Activated T-helper 17 cell treated with anti-CD3 and anti-CD28 coated beads, Interleukin-2, amount 50 U/mL, for 72 hours (primary cell): ENCODE measurements around the gene UTY. TPM values are rescaled to one million over a fixed set of nuclear protein-coding genes. Genes with fewer than 3 reads are reported as not detected.

Experiments
- ATAC-seq: fragments of 150-1000 bp; cut with Tn5 transposase; replicated peaks from 2 replicates; pipeline ENCODE4 v1.10.0; 2021; ENCODE audit warnings: mild to moderate bottlenecking, moderate library complexity
- H3K27ac Mint-ChIP-seq: one replicate; pipeline ENCODE4 v1.8.0; 2022; ENCODE audit warnings: mixed read lengths
- H3K27me3 Mint-ChIP-seq: one replicate; pipeline ENCODE4 v1.8.0; 2022; ENCODE audit warnings: mixed read lengths
- H3K36me3 Mint-ChIP-seq: one replicate; pipeline ENCODE4 v1.8.0; 2022; ENCODE audit warnings: low read depth, mild to moderate bottlenecking, mixed read lengths
- H3K4me1 Mint-ChIP-seq: one replicate; pipeline ENCODE4 v1.8.0; 2022; ENCODE audit warnings: mixed read lengths
- H3K4me3 Mint-ChIP-seq: one replicate; pipeline ENCODE4 v1.8.0; 2022; ENCODE audit warnings: mild to moderate bottlenecking, mixed read lengths
- H3K9me3 Mint-ChIP-seq: one replicate; pipeline ENCODE4 v1.8.0; 2022; ENCODE audit warnings: mixed read lengths
- total RNA-seq, 2 donors: library from RNA; stranded (reverse); gene quantifications; one replicate each; pipeline ENCODE4 v1.2.3, GENCODE V29; 2022

The UTY gene
- total RNA-seq, 2 donors from 2014 or later, result 23.1 to 46.2 TPM

- Mint-ChIP-seq H3K9me3 (no peaks in the 10 kb centered on the region), H3K27me3 (no peaks in the 10 kb centered on the region), H3K4me3 (no peak overlapping the region), H3K27ac (no peak overlapping the region), H3K4me1 (peaks cover 6% of the 10 kb centered on the region), H3K36me3 (peaks cover 43% of the 10 kb centered on the region)
- ATAC-seq, result no peak
Measured at GRCh38 chrY:13362662-13363061, 117.2 kb downstream of the UTY start.

- no peaks in the 10 kb centered on the region for H3K27me3 Mint-ChIP-seq
- no peak overlapping the region for H3K4me3 Mint-ChIP-seq
- H3K9me3 Mint-ChIP-seq, result no peaks in the 10 kb centered on the region
- peak; percentile 53 for ATAC-seq
- H3K27ac Mint-ChIP-seq, result no peak overlapping the region
- H3K4me1 Mint-ChIP-seq, result peaks cover 6% of the 10 kb centered on the region
- peaks cover 45% of the 10 kb centered on the region for H3K36me3 Mint-ChIP-seq
Measured at GRCh38 chrY:13361656-13362636, 117.9 kb downstream of the UTY start.

DNA sequence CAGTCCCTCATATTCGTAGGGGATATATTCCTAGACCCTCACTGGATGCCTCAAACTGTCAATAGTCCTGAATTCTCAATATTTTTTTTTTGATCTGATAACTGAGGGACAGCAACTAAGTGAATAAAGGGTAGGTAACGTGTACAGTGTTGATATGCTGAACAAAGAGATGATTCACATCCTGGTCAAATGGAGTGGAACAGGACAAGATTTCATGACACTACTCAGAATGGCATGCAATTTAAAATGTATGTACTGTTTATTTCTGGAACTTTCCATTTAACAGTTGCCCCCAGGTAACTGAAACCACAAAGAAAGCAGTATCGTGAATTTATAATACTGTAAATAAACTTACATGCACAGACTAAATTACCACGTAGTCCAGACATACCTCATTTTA, 128.4 kb downstream of the UTY start:
- H3K36me3 Mint-ChIP-seq, result peaks cover 89% of the 10 kb centered on the region
- no peak overlapping the region for H3K27ac Mint-ChIP-seq
- H3K4me1 Mint-ChIP-seq, result peaks cover 12% of the 10 kb centered on the region
- no peak for ATAC-seq
- no peaks in the 10 kb centered on the region for H3K27me3 Mint-ChIP-seq
- no peak overlapping the region for H3K4me3 Mint-ChIP-seq
- no peaks in the 10 kb centered on the region for H3K9me3 Mint-ChIP-seq

DNA sequence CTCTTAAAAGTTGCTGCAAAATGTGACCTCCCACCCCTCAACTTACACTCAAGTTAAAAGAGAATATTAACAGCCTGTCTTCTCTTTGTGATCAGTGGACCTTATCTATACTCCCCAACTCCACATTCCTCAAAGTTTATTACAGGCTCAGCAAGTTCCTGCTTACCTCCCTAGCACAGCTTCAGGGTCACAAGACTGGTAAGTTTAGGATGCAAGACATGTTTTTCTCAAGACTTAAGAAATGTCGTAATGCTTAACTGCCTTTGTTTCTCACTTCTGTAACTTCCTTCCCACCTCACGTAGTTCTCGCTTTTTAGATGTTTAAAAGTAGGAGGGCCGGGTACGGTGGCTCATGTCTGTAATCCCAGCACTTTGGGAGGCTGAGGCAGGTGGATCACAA, 132.7 kb downstream of the UTY start:
- Mint-ChIP-seq H3K27ac (no peak overlapping the region), H3K27me3 (no peaks in the 10 kb centered on the region), H3K4me1 (peaks cover 19% of the 10 kb centered on the region), H3K4me3 (no peak overlapping the region), H3K36me3 (peaks cover 74% of the 10 kb centered on the region), H3K9me3 (no peaks in the 10 kb centered on the region)
- no peak for ATAC-seq

GRCh38 chrY:13345549-13345948, 134.3 kb downstream of the UTY start:
- H3K36me3 Mint-ChIP-seq, result peaks cover 72% of the 10 kb centered on the region
- no peaks in the 10 kb centered on the region for H3K27me3 Mint-ChIP-seq
- H3K27ac Mint-ChIP-seq, result peak overlapping the region; percentile 48
- peaks cover 12% of the 10 kb centered on the region for H3K4me1 Mint-ChIP-seq
- no peak overlapping the region for H3K4me3 Mint-ChIP-seq
- H3K9me3 Mint-ChIP-seq, result no peaks in the 10 kb centered on the region
- peak; percentile 74 for ATAC-seq

- H3K4me3 Mint-ChIP-seq, result peak overlapping the region; percentile 1
- peak overlapping the region; percentile 74 for H3K27ac Mint-ChIP-seq
- peaks cover 7% of the 10 kb centered on the region for H3K4me1 Mint-ChIP-seq
- H3K9me3 Mint-ChIP-seq, result no peaks in the 10 kb centered on the region
- peaks cover 72% of the 10 kb centered on the region for H3K36me3 Mint-ChIP-seq
- H3K27me3 Mint-ChIP-seq, result no peaks in the 10 kb centered on the region
- ATAC-seq, result peak; percentile 77
Measured at GRCh38 chrY:13343307-13343946, 136.4 kb downstream of the UTY start.

- Mint-ChIP-seq H3K36me3 (peaks cover 78% of the 10 kb centered on the region), H3K9me3 (no peaks in the 10 kb centered on the region), H3K4me1 (peaks cover 7% of the 10 kb centered on the region), H3K27me3 (no peaks in the 10 kb centered on the region), H3K27ac (no peak overlapping the region), H3K4me3 (no peak overlapping the region)
- no peak for ATAC-seq
Measured at GRCh38 chrY:13339939-13340338, 139.9 kb downstream of the UTY start.

DNA sequence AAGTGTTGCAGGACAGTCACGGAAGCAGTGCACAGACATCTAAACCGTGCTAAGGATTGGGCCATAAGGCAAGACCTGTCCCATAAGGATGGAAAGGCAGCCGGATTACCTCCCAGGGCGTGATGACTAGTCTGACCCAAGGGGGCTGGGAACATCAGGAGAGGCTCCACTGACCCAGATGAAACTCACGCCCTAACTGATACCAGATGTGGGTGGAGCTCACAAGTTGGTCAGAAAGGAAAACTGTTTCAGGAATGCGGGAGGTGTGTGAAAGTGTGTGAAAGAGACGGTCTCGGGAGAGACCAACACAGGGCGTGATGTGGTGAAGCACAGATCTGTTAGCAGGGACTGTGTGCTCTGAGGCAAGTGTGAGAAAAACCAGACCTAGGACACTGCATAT, 140.5 kb downstream of the UTY start:
- ATAC-seq, result no peak
- no peaks in the 10 kb centered on the region for H3K9me3 Mint-ChIP-seq
- H3K27me3 Mint-ChIP-seq, result no peaks in the 10 kb centered on the region
- H3K27ac Mint-ChIP-seq, result no peak overlapping the region
- H3K4me1 Mint-ChIP-seq, result peaks cover 7% of the 10 kb centered on the region
- H3K36me3 Mint-ChIP-seq, result peaks cover 83% of the 10 kb centered on the region
- H3K4me3 Mint-ChIP-seq, result no peak overlapping the region

DNA sequence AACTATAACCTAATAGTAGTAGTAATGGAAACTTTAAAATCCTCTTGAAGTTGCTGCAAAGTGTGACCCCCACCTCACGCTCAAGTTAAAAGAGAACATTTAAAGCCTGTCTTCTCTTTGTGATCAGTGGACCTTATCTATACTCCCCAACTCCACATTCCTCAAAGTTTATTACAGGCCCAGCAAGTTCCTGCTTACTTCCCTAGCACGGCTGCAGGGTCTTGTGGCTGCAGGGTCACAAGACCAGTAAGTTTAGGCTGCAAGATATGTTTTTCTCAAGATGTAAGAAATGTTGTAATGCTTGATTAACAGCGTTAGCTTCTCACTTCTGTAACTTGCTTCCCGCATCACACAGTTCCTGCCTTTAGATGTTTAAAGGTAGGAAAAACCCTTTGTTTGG, 141.1 kb downstream of the UTY start:
- ATAC-seq, result no peak
- H3K27ac Mint-ChIP-seq, result no peak overlapping the region
- peaks cover 87% of the 10 kb centered on the region for H3K36me3 Mint-ChIP-seq
- H3K4me1 Mint-ChIP-seq, result peaks cover 5% of the 10 kb centered on the region
- H3K27me3 Mint-ChIP-seq, result no peaks in the 10 kb centered on the region
- no peaks in the 10 kb centered on the region for H3K9me3 Mint-ChIP-seq
- no peak overlapping the region for H3K4me3 Mint-ChIP-seq

- Mint-ChIP-seq H3K4me1 (peaks cover 6% of the 10 kb centered on the region), H3K27ac (no peak overlapping the region), H3K9me3 (no peaks in the 10 kb centered on the region)
Measured at GRCh38 chrY:13337934-13338333, 141.9 kb downstream of the UTY start.

GRCh38 chrY:13333791-13334190, 146.0 kb downstream of the UTY start:
- Mint-ChIP-seq H3K4me3 (no peak overlapping the region), H3K27me3 (no peaks in the 10 kb centered on the region), H3K9me3 (no peaks in the 10 kb centered on the region), H3K4me1 (peaks cover 11% of the 10 kb centered on the region), H3K27ac (no peak overlapping the region), H3K36me3 (peaks cover 75% of the 10 kb centered on the region)
- ATAC-seq, result no peak

More at GRCh38 chrY:13337934-13338333, 141.9 kb downstream of the UTY start:
- no peak overlapping the region for H3K4me3 Mint-ChIP-seq
- peaks cover 87% of the 10 kb centered on the region for H3K36me3 Mint-ChIP-seq
- no peaks in the 10 kb centered on the region for H3K27me3 Mint-ChIP-seq
- ATAC-seq, result no peak

DNA sequence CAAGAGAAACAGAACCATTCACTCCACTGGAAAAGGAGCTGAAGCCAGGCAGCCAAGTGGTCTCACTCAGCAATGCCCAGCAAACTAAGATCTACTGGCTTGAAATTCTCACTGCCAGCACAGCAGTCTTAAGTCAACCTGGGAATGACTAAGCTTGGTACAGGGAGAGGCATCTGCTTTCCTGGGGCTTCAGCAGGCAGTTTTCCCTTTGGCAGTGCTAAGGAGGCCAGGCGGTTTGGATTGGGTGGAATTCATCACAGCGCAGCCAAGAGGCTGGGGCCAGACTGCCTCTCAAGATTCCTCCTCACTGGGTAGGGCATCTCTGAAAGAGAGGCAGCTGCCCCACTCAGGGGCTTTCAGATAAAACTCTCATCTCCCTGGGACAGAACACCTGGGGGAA, 149.2 kb downstream of the UTY start:
- Mint-ChIP-seq H3K9me3 (no peaks in the 10 kb centered on the region), H3K4me3 (no peak overlapping the region), H3K4me1 (peaks cover 11% of the 10 kb centered on the region), H3K27me3 (no peaks in the 10 kb centered on the region), H3K27ac (no peak overlapping the region), H3K36me3 (peaks cover 63% of the 10 kb centered on the region)
- no peak for ATAC-seq

GRCh38 chrY:13312966-13313365, 166.9 kb downstream of the UTY start:
- Mint-ChIP-seq H3K4me3 (no peak overlapping the region), H3K4me1 (no peaks in the 10 kb centered on the region), H3K27ac (no peak overlapping the region), H3K36me3 (peaks cover 74% of the 10 kb centered on the region), H3K27me3 (no peaks in the 10 kb centered on the region), H3K9me3 (no peaks in the 10 kb centered on the region)
- ATAC-seq, result no peak

GRCh38 chrY:13307959-13308358, 171.9 kb downstream of the UTY start:
- H3K4me1 Mint-ChIP-seq, result no peaks in the 10 kb centered on the region
- ATAC-seq, result no peak
- no peak overlapping the region for H3K27ac Mint-ChIP-seq
- H3K9me3 Mint-ChIP-seq, result no peaks in the 10 kb centered on the region
- peaks cover 84% of the 10 kb centered on the region for H3K36me3 Mint-ChIP-seq
- H3K4me3 Mint-ChIP-seq, result no peak overlapping the region
- no peaks in the 10 kb centered on the region for H3K27me3 Mint-ChIP-seq

GRCh38 chrY:13300795-13301194, 179.0 kb downstream of the UTY start:
- Mint-ChIP-seq H3K4me1 (no peaks in the 10 kb centered on the region), H3K9me3 (no peaks in the 10 kb centered on the region), H3K27me3 (no peaks in the 10 kb centered on the region), H3K4me3 (no peak overlapping the region), H3K27ac (no peak overlapping the region), H3K36me3 (peaks cover 75% of the 10 kb centered on the region)
- ATAC-seq, result no peak
